Measurements from ENCODE around the gene NUF2. TPM values are rescaled to one million over a fixed set of nuclear protein-coding genes. Genes with fewer than 3 reads are reported as not detected.

NUF2 gene
- total and polyA plus RNA-seq, 10 of the 15 experiments (the other 5 are each of a cell fraction or from before 2014, with no cell fraction given), result 27.4 to 62.6 (median 49.1) TPM

Other genes starting within 250 kb of the NUF2 start
- gene RGS5, start 119.0 kb upstream of the NUF2 start, total RNA-seq (2014; rRNA removed), result 2.8 and 3.1 TPM in 2 replicates
- gene RGS5, start 119.0 kb upstream of the NUF2 start, total RNA-seq (2014; rRNA removed; fragmentation: Illumina TruSeq; extraction: Trizol), result 2.1 and 3.1 TPM in 2 replicates
- gene RGS5, start 119.0 kb upstream of the NUF2 start, total RNA-seq (2021), result 2.8 TPM in 2 replicates
- 7.4 and 11.6 TPM in 2 replicates for gene RGS5, start 119.0 kb upstream of the NUF2 start, polyA plus RNA-seq (2011; rRNA removed)
- 3.2 and 7.3 TPM in 2 replicates for gene RGS5, start 119.0 kb upstream of the NUF2 start, polyA plus RNA-seq (2014; fragmentation: Illumina TruSeq; extraction: Trizol)
- gene RGS5, start 119.0 kb upstream of the NUF2 start, polyA plus RNA-seq (2014; fragmentation: Nextera tagmentation; extraction: Ambion mirVana), result 1 to 10 TPM in 1 of 2 experiments, under 1 TPM in 1; 0.63 to 2.0 TPM
- 3.1 and 4.6 TPM in 2 replicates for gene RGS5, start 119.0 kb upstream of the NUF2 start, polyA plus RNA-seq (2014; rRNA removed)
- gene RGS5, start 119.0 kb upstream of the NUF2 start, polyA plus RNA-seq (2016; fragmentation: Nextera tagmentation; extraction: Ambion mirVana), result 1 to 10 TPM; 1.4 to 3.3 TPM

All from GM12878 (cell line).